Hypothalamus (tissue), 51 donors: ENCODE measurements around the gene GAR1.
A peak's percentile ranks its signal among the peaks of the same experiment; 100 is the strongest.
"Not testable (repeated sequence)": the region's sequence is repeated elsewhere in the genome, so short reads cannot be mapped to it uniquely, and the experiment has no call there.

Experiments used
- DNase-seq, 51 donors: peaks; one replicate each; lab custom pipeline; 2025; lab: John Stamatoyannopoulos, UW

Gene GAR1

DNA sequence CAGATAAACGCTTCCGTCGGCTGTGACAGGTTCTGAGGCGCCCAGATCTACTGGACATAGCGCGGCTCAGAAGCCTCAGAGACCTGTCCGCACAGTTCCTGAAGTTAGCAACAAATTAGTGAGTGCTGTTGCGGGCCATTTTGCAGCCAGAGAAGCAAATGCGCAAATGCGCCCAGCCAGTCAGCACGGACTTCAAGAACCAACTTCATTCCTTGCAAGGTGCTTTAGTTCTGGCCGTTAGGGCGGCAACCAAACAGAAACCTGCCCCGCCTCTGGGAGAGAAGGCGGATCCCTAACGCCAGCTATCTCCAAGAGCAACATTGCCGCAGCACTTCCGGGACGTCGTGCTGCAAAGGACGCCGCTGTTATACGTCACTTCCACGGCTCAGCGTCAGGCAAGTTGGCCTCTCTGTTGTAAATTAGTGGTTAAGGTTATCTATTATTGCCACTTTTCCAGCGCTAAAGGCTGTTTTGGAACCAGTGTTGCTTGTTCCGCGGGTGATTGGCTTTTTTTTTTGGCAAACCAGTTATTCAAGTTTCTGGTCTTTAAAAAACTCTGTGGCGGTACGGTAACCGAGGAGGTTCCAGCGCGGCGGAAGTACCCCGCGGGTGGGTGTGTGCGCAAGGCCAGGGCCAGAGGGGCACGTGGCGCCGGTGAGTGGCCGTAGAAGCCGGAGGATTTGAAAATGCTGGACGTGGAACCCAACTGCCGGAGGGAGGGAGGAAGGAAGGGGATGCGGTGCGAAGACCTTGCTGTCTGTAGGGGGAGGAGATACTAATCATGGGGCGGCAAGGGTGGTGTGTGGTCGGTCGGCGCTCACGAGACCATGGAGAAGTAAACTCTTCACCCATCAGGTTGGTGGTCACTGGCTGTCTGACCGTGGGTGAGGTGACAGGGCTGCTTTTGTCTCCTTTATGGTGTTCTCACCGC is at the start of gene GAR1:
Gene GAR1 (plus strand): TSS at position 612 of the 931 bp plus-strand sequence. CDS start 403 bp downstream, outside the sequence.
- peak; percentile 39 to 93 (median 78) for DNase-seq

DNA sequence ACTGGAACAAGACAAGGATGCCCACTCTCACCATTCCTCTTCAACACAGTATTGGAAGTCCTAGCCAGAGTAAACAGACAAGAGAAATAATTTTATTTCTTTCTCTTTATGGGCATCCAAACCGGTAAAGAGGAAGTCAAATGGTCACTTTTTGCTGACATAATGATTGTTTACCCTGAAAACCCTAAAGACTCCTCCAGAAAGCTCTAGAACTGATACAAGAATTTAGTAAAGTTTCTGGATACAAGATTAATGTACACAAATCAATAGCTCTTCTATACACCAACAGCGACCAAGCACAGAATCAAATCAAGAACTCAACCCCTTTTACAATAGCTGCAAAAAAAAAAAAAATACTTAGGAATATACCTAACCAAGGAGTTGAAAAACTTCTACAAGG is 33.5 kb upstream of the GAR1 start:
- DNase-seq: not testable (repeated sequence)

DNA sequence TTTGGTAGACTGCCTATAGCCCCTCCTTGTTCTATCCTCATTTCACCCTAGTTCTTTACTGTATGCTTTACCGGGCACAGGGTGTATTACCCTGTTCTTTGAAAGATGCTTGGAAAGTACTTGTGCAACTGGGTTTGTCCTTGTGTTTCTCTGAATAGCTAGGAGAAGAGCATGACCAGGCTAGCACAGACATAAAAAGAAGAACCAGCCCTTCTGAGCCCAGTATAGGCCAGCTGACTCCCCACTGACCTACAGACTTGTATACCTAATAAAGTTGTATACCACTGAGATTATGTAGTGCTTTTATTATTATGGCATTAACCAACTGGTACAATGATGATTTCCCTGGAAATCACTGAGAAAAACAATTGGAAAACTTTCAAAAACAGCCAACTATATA is 28.7 kb upstream of the GAR1 start:
- DNase-seq: no peak

GRCh38 chr4:109787807-109788206 is 27.8 kb upstream of the GAR1 start:
- no peak for DNase-seq

DNA sequence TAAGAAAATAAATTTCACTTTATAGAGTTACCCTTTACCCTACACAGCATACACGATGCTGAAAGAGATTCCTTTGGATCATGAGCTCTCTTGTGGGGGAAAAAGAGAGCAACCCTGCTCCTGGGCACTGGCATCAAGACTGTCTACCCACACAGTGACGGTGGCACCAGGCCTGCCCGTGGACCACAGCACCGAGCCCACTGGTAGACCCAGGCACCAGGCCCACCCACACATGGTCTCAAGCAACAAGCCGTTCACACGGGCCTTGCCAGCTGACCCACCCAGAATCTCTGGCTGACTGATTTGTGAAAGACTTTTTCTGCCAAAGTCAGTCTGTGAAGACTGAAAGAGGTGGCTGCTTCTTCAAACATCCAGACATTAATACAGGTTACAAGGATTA is 20.5 kb upstream of the GAR1 start:
- DNase-seq: no peak

- DNase-seq: no peak
These were observed 16.7 kb upstream of the GAR1 start for GRCh38 chr4:109798866-109799265.

DNA sequence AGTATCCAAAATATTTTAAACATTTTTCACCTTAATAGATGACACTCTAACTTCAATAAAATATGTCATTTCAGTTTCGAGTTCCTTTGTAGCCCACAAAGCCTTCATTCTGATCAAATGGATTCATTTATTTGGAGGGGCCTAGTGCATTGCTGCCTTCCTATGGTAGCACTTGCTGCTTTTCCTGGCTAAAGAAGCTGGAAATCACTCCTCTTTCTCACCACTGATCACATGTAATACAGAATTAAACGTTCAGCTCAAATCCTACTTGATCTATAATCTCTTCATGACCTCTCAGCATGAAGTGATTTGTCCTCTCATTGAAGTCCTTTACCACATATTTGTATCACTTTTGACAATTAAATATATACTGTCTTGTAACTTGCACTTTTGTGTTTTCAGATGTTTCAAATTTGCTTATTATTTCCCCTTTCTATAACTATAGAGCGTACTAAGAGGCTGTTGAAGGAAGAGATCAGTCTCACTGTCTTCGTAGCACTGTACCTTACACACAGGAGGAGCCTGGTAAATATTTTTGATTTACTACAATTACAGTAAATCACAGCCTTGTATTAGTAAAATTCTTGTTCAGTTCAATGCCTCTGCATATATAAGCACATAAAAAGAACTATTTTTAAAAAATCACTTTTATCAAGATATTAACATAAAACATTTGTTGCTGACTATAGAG is 14.3 kb upstream of the GAR1 start:
- DNase-seq: no peak

- DNase-seq: no peak
These were observed 13.7 kb upstream of the GAR1 start, which contains the start of gene CFI for GRCh38 chr4:109801895-109802319. Gene CFI (minus strand): TSS chr4:109801999. CDS start chr4:109801971, 28 bp downstream.

DNA sequence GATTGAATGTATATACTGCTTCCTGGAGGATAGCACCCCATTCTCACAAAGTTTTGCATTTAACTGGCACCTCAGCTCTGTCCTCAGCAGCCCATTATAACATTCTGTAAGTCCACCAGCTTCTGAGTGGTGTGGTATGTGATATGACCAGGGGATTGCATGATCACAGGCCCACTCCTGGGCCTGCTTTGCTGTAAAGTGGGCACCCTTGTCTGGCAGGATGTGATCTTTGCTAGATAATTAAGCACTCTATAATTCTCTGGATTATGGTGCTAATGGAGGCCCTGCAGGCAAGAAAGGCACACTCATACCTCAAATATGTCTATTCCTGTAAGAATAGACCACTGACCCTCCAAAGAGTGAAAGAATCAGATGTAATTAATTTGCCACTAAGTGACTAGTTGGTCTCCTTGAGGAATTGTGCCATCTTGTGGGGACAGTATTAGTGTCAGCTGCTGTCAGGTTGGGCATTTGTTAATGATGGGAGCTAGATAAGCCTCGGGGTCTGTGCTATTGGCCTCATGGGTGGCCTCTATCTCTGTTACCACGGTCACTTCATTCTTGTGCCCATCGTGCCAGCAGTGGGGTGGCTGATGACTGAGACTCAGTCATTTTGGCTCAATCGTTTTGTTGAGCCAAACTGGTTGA is 11.5 kb upstream of the GAR1 start:
- DNase-seq: peak in 4 of 51 donors; percentile 1 to 12 (median 3)

DNA sequence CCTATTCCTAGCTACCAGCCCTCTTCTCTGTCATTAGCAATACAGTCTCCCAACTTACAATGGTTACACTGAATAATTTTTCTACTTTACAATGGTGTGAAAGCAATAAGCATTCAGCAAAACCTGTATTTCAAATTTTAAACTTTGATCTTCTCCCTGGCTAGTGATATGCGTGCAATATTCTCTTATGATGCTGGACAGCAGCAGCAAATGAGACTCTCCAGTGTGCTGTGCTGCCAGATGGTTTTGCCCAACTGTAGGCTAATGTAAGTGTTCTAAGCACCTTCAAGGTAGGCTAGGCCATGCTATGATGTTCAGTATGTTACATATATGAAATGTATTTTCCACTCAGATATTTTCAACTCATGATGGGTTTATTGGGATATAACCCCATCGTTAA is 5.9 kb upstream of the GAR1 start:
- no peak for DNase-seq

- DNase-seq: no peak
These were observed 4.8 kb upstream of the GAR1 start for GRCh38 chr4:109810552-109811387.

DNA sequence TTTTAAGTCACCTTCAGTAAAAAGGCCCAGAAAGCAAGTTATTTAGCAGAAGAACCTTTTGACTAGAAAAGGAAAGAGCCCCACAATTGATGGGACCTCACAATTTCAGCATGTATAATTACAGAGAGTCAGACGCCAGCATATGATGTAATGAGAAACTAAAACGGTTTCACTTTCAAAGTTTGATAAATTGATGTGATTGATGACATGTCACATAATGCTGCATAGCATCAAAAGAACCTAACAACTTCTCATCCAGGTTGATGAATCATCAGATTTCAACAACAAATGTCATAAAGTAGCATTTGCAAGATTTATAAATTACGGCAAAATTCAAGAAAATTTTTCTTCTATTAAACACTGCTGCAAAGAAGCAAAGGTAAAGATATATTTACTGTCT is 3.9 kb upstream of the GAR1 start:
- DNase-seq: no peak

DNA sequence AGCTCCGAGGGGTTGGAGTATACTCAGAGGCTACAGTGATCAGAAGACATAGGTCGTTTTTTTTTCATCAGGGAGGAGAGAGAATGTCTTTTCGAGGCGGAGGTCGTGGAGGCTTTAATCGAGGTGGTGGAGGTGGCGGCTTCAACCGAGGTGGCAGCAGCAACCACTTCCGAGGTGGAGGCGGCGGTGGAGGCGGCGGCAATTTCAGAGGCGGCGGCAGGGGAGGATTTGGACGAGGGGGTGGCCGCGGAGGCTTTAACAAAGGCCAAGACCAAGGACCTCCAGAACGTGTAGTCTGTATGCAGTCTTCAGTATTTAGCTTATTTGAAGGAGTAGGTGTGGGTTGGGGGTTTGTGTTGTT is 500 bp downstream of the GAR1 start:
- DNase-seq: peak in 1 of 51 donors; percentile 11

DNA sequence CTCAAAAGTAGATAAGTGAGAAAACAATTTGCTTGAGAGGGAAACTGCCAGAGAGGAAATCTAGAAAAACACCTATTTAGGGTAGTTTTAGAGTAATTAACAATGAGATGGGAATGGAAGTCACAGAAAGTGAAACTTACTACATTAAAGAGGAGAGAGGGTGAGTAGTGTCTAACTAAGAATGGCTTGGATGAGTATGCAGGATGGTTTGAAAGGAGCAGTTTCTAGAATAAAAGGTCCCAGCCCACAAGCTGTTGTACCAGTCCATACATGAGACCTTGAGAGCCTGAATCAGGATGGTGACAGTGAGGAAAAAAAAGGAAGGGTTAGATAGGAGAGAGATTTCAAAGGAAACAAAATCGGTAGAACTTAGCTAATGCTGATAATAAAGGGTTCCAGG is 1.3 kb downstream of the GAR1 start:
- DNase-seq: no peak

- DNase-seq: no peak
These were observed 2.7 kb downstream of the GAR1 start for GRCh38 chr4:109818268-109818667.

DNA sequence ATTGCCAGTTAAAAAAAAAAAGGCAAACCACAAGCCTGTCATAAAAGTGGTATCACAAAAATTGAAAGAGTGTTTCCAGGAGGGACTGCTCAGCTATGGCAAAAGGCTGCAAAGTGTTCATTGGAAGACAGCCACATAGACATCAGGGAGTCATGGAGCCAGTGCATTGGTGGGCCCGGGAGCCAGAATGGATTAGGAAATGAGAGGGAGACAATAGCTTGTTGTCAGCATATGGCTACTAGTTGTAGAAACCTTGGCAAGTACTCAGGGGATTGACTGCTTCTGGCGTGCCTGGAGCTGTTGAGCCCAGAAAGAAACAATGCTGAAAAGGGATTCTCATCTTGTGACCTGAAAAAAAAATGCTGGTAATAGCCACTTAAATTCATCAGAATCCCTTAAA is 5.0 kb downstream of the GAR1 start:
- DNase-seq: peak in 15 of 51 donors; percentile 1 to 58 (median 6)

GRCh38 chr4:109821185-109821584 is 5.6 kb downstream of the GAR1 start:
- DNase-seq: no peak

- DNase-seq: no peak
These were observed 11.2 kb downstream of the GAR1 start for GRCh38 chr4:109826719-109827118.

DNA sequence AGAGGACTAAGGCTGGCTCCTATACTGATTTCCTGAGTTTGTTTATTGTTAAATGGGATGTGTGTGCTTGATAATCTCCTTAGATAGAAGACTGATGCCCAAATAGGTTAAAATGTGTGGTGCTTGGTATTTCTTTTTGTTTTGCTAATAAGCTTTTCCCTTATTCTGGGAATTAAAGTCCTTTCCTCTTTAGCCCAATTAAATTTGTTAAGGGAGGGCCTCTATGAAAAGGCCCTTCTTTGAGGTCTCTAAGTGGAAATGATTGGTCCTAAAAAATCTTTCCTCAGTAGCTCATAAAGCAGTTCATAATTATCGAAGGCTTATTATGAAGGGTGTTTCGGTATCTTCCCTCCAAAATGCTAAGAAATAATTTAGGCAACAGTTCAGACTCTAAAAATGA is 12.1 kb downstream of the GAR1 start, which contains the start of gene RRH:
Gene RRH (plus strand): TSS at position 301 of the 400 bp plus-strand sequence. CDS start 56 bp downstream, at position 357.
- DNase-seq: no peak

- DNase-seq: no peak
These were observed 18.2 kb downstream of the GAR1 start for GRCh38 chr4:109833756-109834155.
